Astrocyte of the spinal cord (primary cell): ENCODE measurements around the gene ZNF469.

ENCODE experiments used
- DNase-seq: peaks from one replicate; pipeline ENCODE4 v3.0.0; 2011; ENCODE audit warnings: low read depth, low spot score
- H3K4me3 ChIP-seq: 2 replicates; pipeline ENCODE4 v1.5.1; 2011; ENCODE audit warnings: low read depth, mild to moderate bottlenecking, low read length, moderate library complexity
- in situ Hi-C: cut with HindIII; loops from 2 replicates; pipeline ENCODE4 v1.10.0; 2017; ENCODE audit warnings: low sequenced_read_pairs
- TF ChIP-seq, protein P1 (sequence below): IDR thresholded peaks from 2 replicates; pipeline ENCODE4 v1.5.1; 2012; ENCODE audit warnings: low read depth, mild to moderate bottlenecking, low read length, inconsistent platforms

ZNF469 gene

DNA sequence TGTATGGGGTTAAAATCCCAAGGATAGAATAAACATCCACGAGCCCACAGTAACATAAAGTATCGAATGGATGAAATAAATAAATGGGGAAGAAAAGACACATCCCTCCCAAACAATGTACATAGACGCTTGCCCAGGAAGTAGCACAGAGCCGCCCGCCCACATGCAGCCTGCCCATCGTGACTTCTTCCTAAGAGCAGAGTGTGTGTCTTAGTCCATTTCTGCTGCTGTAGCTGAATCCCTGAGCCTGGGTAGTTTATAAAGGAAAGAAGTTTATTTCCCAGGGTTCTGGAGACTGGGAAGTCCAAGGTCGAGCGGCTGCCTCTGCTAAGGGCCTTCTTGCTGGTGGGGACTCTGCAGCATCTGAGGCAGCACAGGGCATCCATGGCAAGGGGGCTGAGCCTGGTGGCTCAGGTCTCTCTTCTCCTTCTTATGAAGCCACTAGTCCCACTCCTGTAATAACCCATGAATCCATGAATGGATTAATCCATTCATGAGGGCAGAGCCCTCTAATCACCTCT, 39.4 kb upstream of the ZNF469 start:
- H3K4me3 ChIP-seq = no peak overlapping the region
- in situ Hi-C loops = no loop called here
- no peak for DNase-seq
- TF ChIP-seq, protein P1, sequence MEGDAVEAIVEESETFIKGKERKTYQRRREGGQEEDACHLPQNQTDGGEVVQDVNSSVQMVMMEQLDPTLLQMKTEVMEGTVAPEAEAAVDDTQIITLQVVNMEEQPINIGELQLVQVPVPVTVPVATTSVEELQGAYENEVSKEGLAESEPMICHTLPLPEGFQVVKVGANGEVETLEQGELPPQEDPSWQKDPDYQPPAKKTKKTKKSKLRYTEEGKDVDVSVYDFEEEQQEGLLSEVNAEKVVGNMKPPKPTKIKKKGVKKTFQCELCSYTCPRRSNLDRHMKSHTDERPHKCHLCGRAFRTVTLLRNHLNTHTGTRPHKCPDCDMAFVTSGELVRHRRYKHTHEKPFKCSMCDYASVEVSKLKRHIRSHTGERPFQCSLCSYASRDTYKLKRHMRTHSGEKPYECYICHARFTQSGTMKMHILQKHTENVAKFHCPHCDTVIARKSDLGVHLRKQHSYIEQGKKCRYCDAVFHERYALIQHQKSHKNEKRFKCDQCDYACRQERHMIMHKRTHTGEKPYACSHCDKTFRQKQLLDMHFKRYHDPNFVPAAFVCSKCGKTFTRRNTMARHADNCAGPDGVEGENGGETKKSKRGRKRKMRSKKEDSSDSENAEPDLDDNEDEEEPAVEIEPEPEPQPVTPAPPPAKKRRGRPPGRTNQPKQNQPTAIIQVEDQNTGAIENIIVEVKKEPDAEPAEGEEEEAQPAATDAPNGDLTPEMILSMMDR = no peak

DNA sequence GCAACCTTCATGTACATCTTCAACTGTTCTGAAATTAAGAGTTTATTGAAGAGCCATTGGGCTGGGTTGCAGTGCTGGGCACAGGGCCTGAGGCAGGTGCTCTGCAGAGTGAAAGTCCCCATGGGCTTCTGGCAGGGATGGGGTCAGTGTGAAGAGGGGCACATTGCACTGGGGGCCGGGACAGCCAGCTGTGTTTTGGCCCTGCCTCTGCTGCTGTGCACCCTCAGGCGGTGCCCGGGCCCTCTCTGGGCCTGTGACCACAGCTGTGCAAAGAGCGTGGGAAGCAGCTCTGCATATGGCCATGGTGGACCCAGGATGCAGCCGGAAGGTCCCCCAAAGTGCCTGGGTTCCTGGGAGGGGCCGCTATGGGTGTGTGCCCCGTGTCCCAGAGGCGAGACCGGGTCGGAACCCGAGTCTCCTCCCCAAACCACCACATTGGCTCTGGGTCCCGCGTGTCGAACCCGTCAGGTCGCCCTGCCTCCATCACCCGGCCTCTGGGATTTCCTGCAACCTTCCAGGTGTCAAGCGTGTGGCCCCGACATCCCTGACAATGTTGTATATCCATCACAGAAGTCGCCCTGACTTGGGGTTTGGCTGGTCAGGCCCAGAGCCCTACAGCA, 38.2 kb upstream of the ZNF469 start:
- no peak for DNase-seq
- no peak overlapping the region for H3K4me3 ChIP-seq
- in situ Hi-C loops = no loop called here
- TF ChIP-seq, protein P1 = no peak

DNA sequence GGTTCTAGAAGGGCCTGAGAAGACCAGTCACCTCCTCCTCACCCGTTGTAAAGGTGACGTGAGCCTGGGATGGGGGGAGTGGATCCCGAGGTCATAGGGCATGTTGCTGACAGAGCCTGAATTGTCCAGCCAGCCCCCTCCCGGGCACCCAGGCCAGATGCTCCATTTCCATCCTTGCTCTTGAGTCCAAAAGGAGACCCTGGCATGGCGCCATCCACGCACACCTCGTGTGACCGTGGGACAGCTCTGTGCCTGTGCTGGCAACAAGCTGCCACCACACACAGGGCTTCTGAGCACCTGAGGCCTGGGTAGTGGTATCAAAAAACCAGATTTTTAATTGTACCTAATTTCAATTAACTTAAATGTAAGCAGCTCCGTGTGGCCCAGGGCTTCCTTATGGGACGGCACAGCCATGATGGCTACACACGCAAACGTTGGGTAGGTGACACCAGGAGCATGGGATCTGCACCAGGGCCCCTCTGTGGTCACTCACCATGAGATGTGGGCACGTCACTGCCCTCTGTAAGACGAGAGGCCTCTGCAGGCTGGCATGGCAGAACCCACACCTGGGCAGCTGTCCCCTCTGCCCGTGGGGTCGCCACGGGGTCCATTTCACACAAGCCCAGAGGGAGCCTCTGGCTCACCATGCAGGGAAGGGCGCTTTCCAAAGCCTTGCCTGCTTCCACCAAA, 37.6 kb upstream of the ZNF469 start:
- no peak for DNase-seq
- in situ Hi-C loops = no loop called here
- TF ChIP-seq, protein P1 = no peak
- no peak overlapping the region for H3K4me3 ChIP-seq

DNA sequence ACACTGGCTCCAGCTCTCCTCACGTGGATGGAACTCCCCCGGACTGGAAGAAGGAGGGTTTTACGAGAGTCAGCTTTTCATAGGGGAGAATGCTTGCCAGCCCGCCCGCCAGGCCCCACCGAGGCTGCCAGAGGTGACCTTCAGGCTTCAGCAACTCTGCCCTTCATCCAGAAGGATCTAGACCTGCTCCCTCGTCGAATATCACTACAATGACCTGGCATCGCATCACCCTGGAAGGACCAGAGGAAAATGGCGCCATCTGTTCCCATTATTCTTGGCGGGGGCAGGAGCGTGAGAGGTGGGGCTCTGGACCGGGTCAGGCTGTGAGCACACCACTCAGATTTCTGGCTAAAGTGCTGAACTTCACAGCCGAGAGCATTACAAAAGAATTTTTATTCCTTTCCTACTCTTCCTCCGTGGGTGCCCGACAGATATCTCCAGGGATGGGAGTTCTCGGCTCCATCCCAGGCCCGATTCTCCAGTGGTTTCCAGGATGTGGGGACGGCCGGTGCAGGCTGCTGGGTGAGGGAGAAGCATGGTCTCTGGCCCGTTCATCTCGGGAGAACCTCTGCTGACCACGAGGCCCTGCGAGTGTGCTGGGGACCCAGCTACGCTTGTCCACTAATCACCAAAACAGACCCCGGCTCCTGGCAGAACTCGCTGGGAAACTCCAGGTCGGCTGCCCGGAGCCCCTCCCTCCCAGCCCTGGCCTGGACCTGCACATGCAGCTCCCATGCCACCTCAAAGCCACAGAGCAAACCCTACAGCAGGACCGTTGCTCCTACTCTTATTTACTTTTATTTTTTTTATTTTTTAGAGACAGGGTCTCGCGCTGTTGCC, 36.8 kb upstream of the ZNF469 start:
- in situ Hi-C loops = no loop called here
- H3K4me3 ChIP-seq = no peak overlapping the region
- no peak for DNase-seq
- TF ChIP-seq, protein P1 = no peak

DNA sequence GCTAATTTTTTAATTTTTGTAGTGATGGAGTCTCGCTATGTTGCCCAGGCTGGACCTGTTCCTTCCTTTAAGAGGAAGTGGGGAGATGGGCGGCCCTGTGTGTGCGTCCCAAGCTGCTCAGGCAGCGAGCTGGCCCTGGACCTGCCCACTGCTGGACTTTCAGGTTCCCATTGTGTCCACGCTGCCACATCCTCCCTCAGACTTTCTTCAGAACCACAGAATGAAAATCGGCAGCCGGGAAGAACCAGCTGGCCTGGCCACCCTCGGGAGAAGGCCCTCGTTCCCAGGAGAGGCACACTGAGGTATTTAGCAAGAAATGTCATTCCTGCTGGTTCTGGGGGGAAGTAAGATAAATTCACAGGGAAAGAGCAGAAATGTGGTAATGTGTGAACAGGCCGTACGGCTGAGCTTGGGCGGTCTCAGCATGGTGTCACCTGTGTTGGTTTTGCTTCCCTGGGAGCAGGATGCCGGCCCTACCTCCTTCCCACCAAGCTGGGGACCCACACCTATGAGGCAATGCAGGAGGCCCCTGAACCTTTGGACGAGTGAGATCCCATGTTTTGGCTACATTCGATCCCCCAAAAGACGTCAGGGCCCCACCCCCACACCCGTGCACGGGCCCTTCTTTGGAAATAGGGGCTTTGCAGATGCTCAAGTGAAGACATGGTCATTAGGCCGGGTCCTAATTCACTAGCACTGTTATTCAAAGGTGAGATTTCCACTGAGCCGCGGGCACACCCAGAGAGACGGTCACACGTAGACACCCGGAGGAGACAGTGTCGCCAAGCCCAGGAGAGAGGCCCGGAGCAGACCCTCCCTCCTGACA, 35.9 kb upstream of the ZNF469 start:
- no peak for DNase-seq
- in situ Hi-C loops = no loop called here
- TF ChIP-seq, protein P1 = no peak
- H3K4me3 ChIP-seq = no peak overlapping the region
